Measurements from ENCODE around the gene FAM174B.

DNA sequence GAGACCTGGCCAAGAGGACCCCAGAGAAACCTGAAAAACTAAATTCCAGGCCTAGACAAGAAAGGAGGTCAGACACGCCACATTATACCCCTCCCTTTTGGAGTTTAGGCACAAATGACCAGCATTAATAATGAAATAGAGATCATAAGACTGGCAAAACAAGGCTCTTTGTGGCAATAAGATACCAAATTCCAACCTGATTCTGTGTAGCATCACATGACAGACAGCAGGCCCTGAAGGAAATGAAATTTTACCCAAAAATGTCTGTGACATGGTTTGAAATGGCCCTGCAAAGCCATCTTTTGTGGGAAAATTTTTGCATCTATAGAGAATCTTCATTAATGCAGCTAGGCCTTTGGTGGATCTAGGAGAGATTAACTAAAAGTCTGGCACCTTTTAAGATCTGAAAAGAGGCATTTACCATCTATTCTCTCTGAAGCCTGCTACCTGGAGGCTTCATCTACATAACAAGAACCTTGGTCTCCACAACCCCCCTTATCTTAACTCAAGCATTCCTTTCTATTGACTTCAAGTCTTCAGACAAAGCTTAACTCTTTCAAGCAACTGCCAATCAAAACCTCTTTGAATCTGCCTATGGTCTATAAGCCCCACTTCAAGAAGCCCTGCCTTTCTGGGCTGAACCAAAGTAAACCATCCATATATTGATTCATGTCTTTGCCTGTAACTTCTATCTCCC, 8.0 kb downstream of the FAM174B start:
- TF ChIP-seq, protein P1, sequence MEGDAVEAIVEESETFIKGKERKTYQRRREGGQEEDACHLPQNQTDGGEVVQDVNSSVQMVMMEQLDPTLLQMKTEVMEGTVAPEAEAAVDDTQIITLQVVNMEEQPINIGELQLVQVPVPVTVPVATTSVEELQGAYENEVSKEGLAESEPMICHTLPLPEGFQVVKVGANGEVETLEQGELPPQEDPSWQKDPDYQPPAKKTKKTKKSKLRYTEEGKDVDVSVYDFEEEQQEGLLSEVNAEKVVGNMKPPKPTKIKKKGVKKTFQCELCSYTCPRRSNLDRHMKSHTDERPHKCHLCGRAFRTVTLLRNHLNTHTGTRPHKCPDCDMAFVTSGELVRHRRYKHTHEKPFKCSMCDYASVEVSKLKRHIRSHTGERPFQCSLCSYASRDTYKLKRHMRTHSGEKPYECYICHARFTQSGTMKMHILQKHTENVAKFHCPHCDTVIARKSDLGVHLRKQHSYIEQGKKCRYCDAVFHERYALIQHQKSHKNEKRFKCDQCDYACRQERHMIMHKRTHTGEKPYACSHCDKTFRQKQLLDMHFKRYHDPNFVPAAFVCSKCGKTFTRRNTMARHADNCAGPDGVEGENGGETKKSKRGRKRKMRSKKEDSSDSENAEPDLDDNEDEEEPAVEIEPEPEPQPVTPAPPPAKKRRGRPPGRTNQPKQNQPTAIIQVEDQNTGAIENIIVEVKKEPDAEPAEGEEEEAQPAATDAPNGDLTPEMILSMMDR (IDR thresholded peaks at IDR 0.05), result no peak
- no peak for TF ChIP-seq EZH2 (IDR thresholded peaks at IDR 0.05; ENCODE audit: borderline replicate concordance, insufficient read depth, low read depth, low read length, poor library complexity, severe bottlenecking)
